ENCODE measurements around the gene SEMA3G.
A peak's percentile ranks its signal among the peaks of the same experiment; 100 is the strongest.

SEMA3G gene

GRCh38 chr3:52440249-52440551, 4.7 kb downstream of the SEMA3G start:
- H3K4me3 ChIP-seq (replicated peaks; ENCODE audit: low read depth, low read length), result no peak overlapping the region
- TF ChIP-seq CTCF (IDR thresholded peaks at IDR 0.05; ENCODE audit: low read length, missing control alignments), result no peak
- no peak for DNase-seq (ENCODE audit: low read depth)

GRCh38 chr3:52439426-52440248, 5.3 kb downstream of the SEMA3G start:
- no peak for DNase-seq (ENCODE audit: low read depth)
- H3K4me3 ChIP-seq (replicated peaks; ENCODE audit: low read depth, low read length), result no peak overlapping the region

GRCh38 chr3:52438579-52439425, 6.1 kb downstream of the SEMA3G start:
- no peak for TF ChIP-seq CTCF (IDR thresholded peaks at IDR 0.05; ENCODE audit: low read length, missing control alignments)
- DNase-seq (ENCODE audit: low read depth), result no peak
- H3K4me3 ChIP-seq (replicated peaks; ENCODE audit: low read depth, low read length), result no peak overlapping the region

More at GRCh38 chr3:52439426-52440248, 5.3 kb downstream of the SEMA3G start:
- TF ChIP-seq CTCF (IDR thresholded peaks at IDR 0.05; ENCODE audit: low read length, missing control alignments), result no peak

GRCh38 chr3:52438104-52438376, 6.9 kb downstream of the SEMA3G start:
- TF ChIP-seq CTCF (IDR thresholded peaks at IDR 0.05; ENCODE audit: low read length, missing control alignments), result no peak
- DNase-seq (ENCODE audit: low read depth), result no peak
- no peak overlapping the region for H3K4me3 ChIP-seq (replicated peaks; ENCODE audit: low read depth, low read length)

- DNase-seq (ENCODE audit: low read depth), result no peak
- no peak for TF ChIP-seq CTCF (IDR thresholded peaks at IDR 0.05; ENCODE audit: low read length, missing control alignments)
- no peak overlapping the region for H3K4me3 ChIP-seq (replicated peaks; ENCODE audit: low read depth, low read length)
Observed at GRCh38 chr3:52437326-52438103, 7.4 kb downstream of the SEMA3G start.

- DNase-seq (ENCODE audit: low read depth), result peak; percentile 85
- no peak overlapping the region for H3K4me3 ChIP-seq (replicated peaks; ENCODE audit: low read depth, low read length)
- TF ChIP-seq CTCF (IDR thresholded peaks at IDR 0.05; ENCODE audit: low read length, missing control alignments), result no peak
Observed at GRCh38 chr3:52436500-52437149, 8.3 kb downstream of the SEMA3G start.
